ENCODE results near the gene ARCN1. TPM values are rescaled to one million over a fixed set of nuclear protein-coding genes. Genes with fewer than 3 reads are reported as not detected.

The ARCN1 gene
- polyA plus RNA-seq (ENCODE audit: insufficient read length) = 113 TPM

DNA sequence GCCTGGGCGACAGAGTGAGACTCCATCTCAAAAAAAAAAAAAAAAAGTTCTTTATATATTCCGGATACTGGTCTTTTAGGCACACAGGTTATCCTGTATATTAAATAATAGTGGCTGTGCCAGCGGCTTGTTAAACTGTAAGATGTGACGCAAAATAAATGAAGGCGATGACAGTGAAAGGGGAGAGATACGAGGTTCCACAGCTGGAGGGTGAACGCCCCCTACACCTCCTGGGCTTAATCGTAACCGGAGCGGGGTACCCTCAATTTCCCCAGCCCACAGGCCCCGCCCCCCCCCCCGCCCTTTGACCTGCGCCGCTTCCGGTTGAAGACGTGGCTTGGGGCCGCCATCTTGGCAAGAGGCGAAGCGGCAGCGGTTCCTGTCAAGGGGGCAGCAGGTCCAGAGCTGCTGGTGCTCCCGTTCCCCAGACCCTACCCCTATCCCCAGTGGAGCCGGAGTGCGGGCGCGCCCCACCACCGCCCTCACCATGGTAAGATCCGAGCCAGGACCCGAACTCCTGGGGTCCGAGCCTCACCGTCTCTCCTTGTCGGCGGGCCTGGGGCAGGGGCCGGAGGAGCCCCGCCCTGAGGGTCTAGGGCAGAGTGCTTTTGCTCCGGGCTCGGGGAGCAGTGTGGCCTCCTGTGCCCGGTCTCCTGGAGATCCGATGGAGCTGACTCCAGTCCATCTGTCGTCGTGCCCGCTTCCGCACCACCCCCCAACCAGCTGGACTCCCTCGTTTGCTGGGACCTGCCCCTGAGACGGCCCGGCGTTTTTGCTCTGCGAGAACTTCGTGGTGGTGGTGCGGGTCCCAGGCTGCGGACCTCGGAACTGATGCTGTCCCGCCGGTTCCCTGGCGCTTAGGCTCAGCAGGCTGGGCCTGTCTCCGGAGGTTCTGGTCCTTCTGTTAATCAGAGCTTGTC lies at the start of gene ARCN1:
ARCN1 (plus strand) TSS at position 349 of the 920 bp plus-strand sequence; CDS start at position 488, 139 bp downstream.
- DNase-seq (ENCODE audit: low read depth) = no peak

DNA sequence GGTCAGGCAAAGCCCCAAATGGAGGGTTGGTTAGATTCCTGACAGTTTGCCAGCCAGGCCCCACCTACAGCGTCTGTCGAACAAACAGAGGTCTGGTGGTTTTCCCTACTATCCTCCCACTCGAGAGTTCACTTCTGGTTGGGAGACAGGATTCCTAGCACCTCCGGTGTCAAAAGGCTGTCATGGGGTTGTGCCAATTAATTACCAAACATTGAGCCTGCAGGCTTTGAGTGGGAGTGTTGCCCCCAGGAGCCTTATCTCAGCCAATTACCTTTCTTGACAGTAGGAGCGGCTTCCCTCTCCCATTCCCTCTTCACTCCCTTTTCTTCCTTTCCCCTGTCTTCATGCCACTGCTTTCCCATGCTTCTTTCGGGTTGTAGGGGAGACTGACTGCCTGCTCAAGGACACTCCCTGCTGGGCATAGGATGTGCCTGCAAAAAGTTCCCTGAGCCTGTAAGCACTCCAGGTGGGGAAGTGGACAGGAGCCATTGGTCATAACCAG lies 49.6 kb upstream of the ARCN1 start:
- no peak for DNase-seq (ENCODE audit: low read depth)

DNA sequence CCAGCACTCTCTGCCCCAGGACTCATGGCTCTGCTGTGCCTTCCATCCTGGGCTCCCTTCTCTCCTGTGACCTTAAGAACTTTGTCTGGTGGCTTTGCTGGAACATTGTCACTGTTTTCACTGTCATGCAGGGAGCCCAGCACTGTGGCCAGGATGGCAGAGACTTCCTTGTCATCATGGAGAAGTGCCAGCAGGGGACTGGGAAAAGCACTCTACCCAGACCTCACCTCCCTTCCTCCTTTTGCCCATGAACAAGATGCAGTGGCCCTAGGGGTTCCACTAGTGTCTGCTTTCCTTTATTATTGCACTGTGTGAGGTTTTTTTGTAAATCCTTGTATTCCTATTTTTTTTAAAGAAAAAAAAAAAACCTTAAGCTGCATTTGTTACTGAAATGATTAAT lies 47.9 kb upstream of the ARCN1 start:
- no peak for DNase-seq (ENCODE audit: low read depth)

DNA sequence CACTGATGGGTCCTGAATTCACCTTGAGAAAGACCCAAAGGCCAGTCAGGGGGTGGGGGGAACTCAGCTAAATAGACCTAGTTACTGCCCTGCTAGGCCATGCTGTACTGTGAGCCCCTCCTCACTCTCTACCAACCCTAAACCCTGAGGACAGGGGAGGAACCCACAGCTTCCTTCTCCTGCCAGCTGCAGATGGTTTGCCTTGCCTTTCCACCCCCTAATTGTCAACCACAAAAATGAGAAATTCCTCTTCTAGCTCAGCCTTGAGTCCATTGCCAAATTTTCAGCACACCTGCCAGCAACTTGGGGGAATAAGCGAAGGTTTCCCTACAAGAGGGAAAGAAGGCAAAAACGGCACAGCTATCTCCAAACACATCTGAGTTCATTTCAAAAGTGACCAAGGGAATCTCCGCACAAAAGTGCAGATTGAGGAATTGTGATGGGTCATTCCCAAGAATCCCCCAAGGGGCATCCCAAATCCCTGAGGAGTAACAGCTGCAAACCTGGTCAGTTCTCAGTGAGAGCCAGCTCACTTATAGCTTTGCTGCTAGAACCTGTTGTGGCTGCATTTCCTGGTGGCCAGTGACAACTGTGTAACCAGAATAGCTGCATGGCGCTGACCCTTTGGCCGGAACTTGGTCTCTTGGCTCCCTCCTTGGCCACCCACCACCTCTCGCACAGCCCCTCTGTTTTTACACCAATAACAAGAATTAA lies 47.3 kb upstream of the ARCN1 start:
- DNase-seq (ENCODE audit: low read depth) = no peak

DNA sequence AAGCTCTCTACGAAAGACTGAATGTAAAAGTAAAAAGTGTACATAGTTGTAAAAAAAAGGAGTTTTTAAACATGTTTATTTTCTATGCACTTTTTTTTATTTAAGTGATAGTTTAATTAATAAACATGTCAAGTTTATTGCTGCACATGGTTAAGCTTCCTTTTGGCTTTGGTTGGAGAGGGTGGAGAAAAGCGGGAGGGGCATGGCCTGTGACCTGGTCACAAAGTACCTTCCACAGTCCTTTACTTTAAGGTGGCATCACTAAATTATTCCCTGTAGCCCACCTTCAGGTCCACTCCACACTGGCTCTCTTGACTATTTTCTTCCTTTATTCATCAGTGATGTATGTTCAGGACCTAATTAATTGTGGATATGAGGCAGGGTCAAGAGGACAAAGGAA lies 45.5 kb upstream of the ARCN1 start:
- DNase-seq (ENCODE audit: low read depth) = no peak

DNA sequence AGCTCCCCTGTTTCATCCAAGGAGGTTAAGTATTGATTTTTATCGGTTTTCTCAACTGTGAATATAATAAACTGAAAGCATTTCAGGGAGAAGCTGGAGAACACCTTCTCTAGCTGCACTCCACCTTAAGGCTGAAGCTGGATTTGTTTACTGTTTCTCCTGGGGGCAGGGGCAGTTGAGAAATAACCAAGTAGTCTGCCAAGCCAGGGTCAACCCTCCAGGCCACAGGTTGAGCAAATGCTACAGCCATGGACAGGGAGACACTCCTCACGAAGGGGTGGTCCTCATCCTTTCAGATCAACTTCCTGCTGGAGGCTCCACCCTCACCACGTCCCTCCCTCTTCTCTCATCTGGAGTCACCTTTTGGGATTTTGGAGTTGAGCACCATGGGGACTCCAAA lies 45.1 kb upstream of the ARCN1 start, which contains the start of gene TTC36:
TTC36 (plus strand) TSS at position 366 of the 400 bp plus-strand sequence; CDS start at position 387, 21 bp downstream.
- DNase-seq (ENCODE audit: low read depth) = no peak

DNA sequence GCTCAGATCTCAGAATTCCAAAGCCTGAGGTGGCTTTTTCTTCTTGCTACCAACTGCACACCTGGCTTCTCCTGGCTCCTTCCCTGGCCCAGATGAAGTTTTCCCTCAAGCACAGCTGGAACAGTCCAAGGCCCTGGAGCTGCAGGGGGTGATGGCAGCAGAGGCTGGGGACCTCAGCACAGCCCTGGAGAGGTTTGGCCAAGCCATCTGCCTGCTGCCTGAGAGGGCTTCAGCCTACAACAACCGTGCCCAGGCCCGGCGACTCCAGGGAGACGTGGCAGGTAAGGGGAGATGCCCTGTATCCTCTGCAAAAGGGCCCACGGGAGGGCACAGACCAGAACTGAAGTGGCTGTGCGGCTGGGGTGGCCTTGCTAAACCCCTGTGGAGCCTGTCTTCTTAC lies 43.7 kb upstream of the ARCN1 start:
- DNase-seq (ENCODE audit: low read depth) = no peak

DNA sequence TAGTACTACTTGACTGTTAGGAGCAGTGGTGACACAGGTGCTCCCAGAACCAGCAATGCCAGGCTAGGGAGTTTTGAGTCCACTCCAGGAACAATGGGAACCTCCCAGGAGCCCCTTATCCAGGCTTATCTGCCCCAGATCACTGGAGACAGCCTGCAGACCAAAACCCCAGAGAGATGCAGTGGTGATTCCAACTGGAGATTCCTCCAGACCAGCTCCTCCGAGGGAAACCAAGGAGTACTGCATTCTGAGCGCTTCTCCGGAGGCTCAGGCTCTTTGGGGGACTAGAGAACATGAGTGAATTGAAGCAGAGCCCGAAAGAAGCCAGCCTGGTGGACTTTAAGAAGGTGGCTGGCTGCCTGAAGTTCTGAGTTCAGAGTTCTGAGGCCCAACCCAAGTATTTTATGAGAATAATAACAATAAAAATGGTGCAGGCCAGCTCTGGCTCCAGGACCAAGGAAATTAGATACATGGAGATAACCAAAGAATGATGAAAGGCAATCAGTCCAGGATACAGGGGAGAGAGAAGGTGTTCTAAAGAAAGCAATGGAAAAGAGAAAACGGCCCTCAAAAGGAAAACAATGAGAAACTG lies 42.5 kb upstream of the ARCN1 start:
- no peak for DNase-seq (ENCODE audit: low read depth)

DNA sequence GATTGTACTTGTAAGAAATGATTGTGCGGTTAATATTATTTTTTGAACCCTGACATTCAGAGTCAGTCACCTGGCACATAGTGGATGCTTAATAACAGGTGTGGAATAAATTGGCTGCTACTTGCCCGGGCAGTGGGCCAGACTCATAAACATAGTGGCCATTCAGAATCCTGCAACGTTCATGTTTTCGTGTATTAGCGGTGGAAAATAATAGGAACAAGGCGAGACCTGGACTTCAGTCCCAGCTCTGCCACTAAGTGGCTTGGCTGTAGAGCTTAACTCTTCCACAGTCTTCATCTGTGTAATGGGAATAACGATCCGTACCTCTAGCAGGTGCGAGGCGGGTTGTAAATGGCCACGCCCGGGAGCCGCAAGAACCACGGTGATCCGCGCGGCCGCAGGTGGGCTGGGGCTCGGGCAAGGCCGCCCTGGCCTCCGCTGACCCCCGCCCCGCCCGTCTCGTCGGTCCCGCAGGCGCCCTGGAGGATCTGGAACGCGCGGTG lies 42.0 kb upstream of the ARCN1 start:
- DNase-seq (ENCODE audit: low read depth) = no peak

DNA sequence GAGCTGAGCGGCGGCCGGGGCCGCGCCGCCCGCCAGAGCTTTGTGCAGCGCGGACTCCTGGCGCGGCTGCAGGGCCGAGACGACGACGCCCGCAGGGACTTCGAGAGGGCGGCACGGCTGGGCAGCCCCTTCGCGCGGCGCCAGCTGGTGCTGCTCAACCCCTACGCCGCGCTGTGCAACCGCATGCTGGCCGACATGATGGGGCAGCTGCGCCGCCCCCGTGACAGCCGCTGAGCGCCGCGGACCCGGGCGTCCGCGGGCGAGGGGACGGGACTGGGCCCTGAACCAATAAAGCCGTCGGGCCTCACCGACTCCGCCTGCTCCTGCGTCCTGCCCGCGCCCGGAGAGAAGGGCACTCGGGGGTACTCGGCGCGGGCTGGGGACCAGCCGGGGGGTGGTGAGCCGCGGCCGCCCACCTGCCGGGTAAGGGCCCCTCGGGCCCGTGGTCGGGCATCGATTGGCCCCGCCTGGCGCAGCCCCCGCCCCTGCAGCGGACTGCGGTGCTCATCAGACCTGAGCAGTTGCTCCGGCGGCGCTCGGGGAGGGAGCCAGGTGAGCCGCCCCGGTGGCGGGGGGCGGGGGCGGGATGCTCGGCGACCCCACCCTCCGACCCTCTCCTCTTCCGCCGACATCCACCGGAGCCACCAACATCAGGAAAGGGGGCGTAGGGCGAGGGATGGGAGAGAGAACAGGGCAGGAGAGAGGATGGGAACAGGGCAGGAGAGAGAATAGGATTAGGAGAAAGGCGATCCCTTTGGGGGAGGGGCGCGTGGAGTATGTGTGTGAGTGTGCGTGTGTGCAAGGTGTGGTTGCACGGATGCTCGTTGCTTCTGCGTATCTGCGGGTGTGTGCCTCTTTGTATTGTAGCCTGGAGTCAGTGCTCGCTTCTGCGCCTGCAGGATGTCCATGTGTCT lies 41.3 kb upstream of the ARCN1 start, which contains the start of gene TMEM25:
TMEM25 (plus strand) TSS at position 510 of the 914 bp plus-strand sequence. CDS start 610 bp downstream, outside the sequence.
- DNase-seq (ENCODE audit: low read depth) = no peak

DNA sequence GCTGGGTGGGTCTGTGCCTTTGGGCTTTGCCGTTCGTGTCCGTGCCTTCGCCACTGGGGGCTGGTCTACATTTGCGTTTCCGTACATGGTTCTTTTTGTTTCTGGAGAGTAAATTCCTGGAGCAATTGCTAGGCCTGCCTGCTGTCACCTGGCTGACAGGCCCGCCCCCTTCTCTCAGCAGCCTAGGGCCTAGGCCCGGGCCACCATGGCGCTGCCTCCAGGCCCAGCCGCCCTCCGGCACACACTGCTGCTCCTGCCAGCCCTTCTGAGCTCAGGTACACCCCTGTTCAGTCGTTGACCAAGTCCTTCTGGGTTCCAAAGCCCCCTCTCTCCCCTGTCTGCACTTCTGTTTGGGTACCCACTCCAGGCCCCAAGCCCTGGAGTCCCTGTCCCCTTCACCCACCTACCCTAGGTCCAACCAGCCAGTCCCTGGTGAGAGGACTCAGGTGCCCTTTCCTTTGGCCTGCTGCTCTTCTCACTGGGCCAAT lies 40.6 kb upstream of the ARCN1 start:
- DNase-seq (ENCODE audit: low read depth) = no peak

DNA sequence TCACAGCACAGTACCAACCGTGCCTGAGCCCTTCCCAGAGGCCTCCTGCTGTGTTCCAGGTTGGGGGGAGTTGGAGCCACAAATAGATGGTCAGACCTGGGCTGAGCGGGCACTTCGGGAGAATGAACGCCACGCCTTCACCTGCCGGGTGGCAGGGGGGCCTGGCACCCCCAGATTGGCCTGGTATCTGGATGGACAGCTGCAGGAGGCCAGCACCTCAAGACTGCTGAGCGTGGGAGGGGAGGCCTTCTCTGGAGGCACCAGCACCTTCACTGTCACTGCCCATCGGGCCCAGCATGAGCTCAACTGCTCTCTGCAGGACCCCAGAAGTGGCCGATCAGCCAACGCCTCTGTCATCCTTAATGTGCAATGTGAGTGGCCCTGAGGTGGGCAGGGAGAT lies 40.1 kb upstream of the ARCN1 start:
- no peak for DNase-seq (ENCODE audit: low read depth)

DNA sequence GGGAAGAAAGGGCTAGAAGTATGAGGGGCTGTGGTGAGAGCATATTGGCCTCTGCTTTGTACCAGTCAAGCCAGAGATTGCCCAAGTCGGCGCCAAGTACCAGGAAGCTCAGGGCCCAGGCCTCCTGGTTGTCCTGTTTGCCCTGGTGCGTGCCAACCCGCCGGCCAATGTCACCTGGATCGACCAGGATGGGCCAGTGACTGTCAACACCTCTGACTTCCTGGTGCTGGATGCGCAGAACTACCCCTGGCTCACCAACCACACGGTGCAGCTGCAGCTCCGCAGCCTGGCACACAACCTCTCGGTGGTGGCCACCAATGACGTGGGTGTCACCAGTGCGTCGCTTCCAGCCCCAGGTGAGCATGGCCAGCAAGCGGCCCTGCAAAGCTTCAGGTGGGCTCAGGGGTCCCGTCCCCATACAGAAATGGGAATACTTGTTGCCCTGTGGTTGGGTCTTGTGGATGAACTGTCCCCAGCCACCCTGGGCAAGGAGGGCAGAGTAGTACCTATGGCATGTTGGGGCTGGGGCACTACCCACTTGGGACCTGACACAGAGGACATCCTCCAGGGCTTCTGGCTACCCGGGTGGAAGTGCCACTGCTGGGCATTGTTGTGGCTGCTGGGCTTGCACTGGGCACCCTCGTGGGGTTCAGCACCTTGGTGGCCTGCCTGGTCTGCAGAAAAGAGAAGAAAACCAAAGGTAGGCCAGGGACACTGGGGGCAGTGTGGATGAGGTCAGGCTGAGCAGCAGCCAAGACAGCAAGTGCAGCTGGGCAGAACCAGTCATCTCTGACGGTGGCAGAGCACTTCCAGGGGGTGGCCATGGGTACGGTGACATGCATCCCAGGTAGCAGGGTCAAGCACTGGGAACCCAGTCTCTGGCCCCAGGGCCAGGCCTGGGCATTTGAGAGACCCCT lies 39.1 kb upstream of the ARCN1 start:
- no peak for DNase-seq (ENCODE audit: low read depth)

DNA sequence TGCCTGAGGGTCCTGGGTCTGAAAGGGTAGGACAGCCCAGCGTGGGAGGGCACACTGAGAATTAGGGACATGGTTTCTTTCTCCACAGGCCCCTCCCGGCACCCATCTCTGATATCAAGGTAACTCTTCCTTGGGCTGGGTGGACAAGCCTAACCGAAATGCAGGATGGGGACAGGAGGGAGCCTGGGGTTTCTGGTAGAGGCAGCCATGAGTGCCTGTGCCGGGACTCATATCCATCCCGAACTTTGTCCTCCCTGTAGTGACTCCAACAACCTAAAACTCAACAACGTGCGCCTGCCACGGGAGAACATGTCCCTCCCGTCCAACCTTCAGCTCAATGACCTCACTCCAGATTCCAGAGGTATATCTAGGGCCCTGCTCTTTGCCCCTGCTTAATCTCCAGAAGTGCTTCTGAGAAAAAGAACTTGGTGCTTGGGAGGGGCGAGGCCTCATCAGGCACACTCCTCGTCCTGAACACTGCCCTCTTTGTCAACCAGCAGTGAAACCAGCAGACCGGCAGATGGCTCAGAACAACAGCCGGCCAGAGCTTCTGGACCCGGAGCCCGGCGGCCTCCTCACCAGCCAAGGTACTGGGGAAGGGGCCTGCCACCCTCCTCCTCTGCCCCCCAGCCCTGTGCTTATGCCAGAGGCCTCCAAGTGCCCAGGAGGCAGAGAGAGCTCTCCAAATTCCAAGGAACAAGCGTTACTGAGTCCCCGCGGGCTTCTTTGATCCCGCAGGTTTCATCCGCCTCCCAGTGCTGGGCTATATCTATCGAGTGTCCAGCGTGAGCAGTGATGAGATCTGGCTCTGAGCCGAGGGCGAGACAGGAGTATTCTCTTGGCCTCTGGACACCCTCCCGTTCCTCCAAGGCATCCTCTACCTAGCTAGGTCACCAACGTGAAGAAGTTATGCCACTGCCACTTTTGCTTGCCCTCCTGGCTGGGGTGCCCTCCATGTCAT lies 38.2 kb upstream of the ARCN1 start:
- no peak for DNase-seq (ENCODE audit: low read depth)

DNA sequence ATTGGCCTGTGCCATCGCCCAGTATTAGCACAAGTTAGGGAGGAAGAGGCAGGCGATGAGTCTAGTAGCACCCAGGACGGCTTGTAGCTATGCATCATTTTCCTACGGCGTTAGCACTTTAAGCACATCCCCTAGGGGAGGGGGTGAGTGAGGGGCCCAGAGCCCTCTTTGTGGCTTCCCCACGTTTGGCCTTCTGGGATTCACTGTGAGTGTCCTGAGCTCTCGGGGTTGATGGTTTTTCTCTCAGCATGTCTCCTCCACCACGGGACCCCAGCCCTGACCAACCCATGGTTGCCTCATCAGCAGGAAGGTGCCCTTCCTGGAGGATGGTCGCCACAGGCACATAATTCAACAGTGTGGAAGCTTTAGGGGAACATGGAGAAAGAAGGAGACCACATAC lies 36.9 kb upstream of the ARCN1 start:
- no peak for DNase-seq (ENCODE audit: low read depth)

DNA sequence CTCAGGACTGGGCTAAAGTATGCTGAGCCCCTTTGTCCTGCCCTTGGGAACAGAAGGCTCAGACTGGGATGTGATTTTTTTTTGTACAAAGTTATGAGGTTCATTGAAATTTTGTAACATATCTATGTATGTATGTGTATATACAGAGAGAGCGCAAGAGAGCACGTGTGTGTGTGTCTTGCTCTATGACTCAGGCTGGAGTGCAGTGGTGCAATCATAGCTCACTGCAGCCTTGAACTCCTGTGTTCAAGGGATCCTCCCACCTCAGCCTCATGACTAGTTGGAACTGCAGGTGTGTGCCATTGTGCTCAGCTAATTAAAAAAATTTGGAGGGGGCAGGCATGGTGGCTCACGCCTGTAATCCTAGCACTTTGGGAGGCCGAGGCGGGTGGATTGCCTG lies 35.5 kb upstream of the ARCN1 start:
- no peak for DNase-seq (ENCODE audit: low read depth)

DNA sequence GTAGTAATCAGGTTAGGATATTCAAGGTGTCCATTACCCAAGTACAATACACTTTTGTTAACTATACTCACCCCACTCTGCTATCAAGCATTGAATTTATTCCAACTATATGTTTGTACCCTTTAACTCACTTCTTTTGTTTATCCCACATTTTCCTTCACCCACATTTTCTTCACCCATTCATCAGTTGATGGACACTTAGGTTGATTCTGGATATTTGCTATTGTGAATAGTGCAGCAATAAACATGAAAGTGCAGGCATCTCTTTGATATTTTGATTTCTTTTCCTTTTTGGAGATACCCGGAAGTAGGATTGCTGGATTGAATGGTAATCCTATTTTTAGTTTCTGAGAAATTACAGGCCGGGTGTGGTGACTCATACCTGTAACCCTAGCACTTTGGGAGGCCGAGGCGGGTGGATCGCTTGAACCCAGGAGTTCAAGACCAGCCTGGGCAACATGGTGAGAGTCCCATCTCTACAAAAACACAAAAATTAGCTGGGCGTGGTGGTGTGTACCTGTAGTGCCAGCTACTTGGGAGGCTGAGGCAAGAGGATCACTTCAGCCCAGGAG lies 34.7 kb upstream of the ARCN1 start:
- DNase-seq (ENCODE audit: low read depth) = no peak

All from forelimb muscle (tissue), 1 donor.